CD8-positive, alpha-beta memory T cell (primary cell): ENCODE measurements around the gene ADAM12. TPM values are rescaled to one million over a fixed set of nuclear protein-coding genes. Genes with fewer than 3 reads are reported as not detected.
A peak's percentile ranks its signal among the peaks of the same experiment; 100 is the strongest.

ENCODE experiments used
- CTCF ChIA-PET: fragments of 350-600 bp; sonication (Branson Sonifier 250); formaldehyde crosslinking; loops from one replicate; lab custom pipeline; 2021; ENCODE audit warnings: antibody characterized with exemption; lab: Charles Lee
- POLR2A ChIA-PET: fragments of 350-600 bp; sonication (Branson Sonifier 250); formaldehyde crosslinking; loops from one replicate; lab custom pipeline; 2021; ENCODE audit warnings: antibody characterized with exemption; lab: Charles Lee
- DNase-seq, 5 donors: peaks; one replicate each; pipeline versions ENCODE4 v3.0.0 to v3.0.0-alpha.2; 2020 to 2022; ENCODE audit warnings: mixed read lengths in 1 of 5
- H3K27ac ChIP-seq: one replicate; pipeline ENCODE4 v1.7.0; 2013; ENCODE audit warnings: low read depth, mild to moderate bottlenecking, low read length, moderate library complexity
- H3K27me3 ChIP-seq: 2 replicates; pipeline ENCODE4 v1.7.0; 2013; ENCODE audit warnings: low read length, mild to moderate bottlenecking; ENCODE audit not compliant: insufficient read depth, poor library complexity, severe bottlenecking
- H3K36me3 ChIP-seq: 2 replicates; pipeline ENCODE4 v1.7.0; 2013; ENCODE audit warnings: mild to moderate bottlenecking, low read length, moderate library complexity; ENCODE audit not compliant: insufficient read depth
- H3K4me1 ChIP-seq: 2 replicates; pipeline ENCODE4 v1.7.0; 2013; ENCODE audit warnings: mild to moderate bottlenecking, low read length, moderate library complexity; ENCODE audit not compliant: insufficient read depth
- H3K4me3 ChIP-seq: 2 replicates; pipeline ENCODE4 v1.7.0; 2013; ENCODE audit warnings: mild to moderate bottlenecking, low read length
- H3K9me3 ChIP-seq: 2 replicates; pipeline ENCODE4 v1.7.0; 2013; ENCODE audit warnings: mild to moderate bottlenecking, low read length
- H3K27ac Mint-ChIP-seq, 8 donors: one replicate each; pipeline ENCODE4 v1.8.0; 2020 to 2021; ENCODE audit warnings: mixed read lengths in 8 of 8, mild to moderate bottlenecking in 6 of 8, inconsistent platforms in 3 of 8, moderate library complexity in 3 of 8
- H3K27me3 Mint-ChIP-seq, 2 donors: one replicate each; pipeline ENCODE4 v1.8.0; 2020 to 2021; ENCODE audit warnings: mixed read lengths in 2 of 2, mild to moderate bottlenecking in 1 of 2, moderate library complexity in 1 of 2
- H3K36me3 Mint-ChIP-seq, 3 donors: one replicate each; pipeline ENCODE4 v1.8.0; 2020 to 2021; ENCODE audit warnings: mixed read lengths in 3 of 3, inconsistent platforms in 1 of 3, mild to moderate bottlenecking in 1 of 3
- H3K4me1 Mint-ChIP-seq, 3 donors: one replicate each; pipeline ENCODE4 v1.8.0; 2020 to 2021; ENCODE audit warnings: mixed read lengths in 3 of 3, inconsistent platforms in 1 of 3, mild to moderate bottlenecking in 1 of 3
- H3K4me3 Mint-ChIP-seq, 7 donors: one replicate each; pipeline ENCODE4 v1.8.0; 2020 to 2021; ENCODE audit warnings: mixed read lengths in 7 of 7, mild to moderate bottlenecking in 6 of 7, moderate library complexity in 4 of 7, inconsistent platforms in 2 of 7
- H3K9me3 Mint-ChIP-seq, 5 donors: one replicate each; pipeline ENCODE4 v1.8.0; 2020 to 2022; ENCODE audit warnings: mixed read lengths in 5 of 5, mild to moderate bottlenecking in 3 of 5, moderate library complexity in 2 of 5, inconsistent platforms in 1 of 5
- polyA plus RNA-seq: library from polyadenylated mRNA; unstranded; fragments of 300-500 nt; fragmentation: Illumina TruSeq; gene quantifications from one replicate; pipeline ENCODE4 v1.2.3, GENCODE V29; 2021
- total RNA-seq, 2 experiments: library from RNA; stranded (reverse); gene quantifications; one replicate each; pipeline ENCODE4 v1.2.3, GENCODE V29; 2021

Gene ADAM12
- total and polyA plus RNA-seq, 3 experiments from 2014 or later: 0.11 to 6.4 (median 0.31) TPM

DNA sequence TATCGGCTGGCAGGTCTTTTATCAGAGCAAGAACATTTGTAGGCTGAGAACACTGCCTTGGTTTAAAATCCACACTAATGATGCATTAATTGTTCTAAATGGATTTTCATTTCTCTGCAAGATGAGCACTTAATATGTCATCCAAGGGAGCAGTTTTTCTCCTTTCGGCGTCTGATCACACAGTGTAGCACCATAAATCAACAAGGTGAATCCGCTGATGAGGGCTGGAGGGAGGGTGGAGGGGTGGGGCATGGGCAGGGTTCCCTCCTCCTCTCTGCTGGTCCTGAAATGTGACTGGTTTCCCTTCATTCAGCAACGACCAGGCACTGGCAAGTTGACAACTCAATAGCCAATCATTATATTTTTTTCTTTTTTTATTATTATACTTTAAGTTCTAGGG is 45.6 kb downstream of the ADAM12 start:
- Mint-ChIP-seq H3K9me3 (peaks cover 0 to 13% (median 5%) of the 10 kb centered on the region in 5 donors), H3K4me1 (no peaks in the 10 kb centered on the region), H3K36me3 (no peaks in the 10 kb centered on the region), H3K27ac (no peak overlapping the region), H3K4me3 (no peak overlapping the region), H3K27me3 (peaks cover 0 to 1% of the 10 kb centered on the region in 2 donors)
- H3K36me3 ChIP-seq: no peaks in the 10 kb centered on the region
- DNase-seq: no peak
- ChIA-PET POLR2A (no interaction called here), CTCF (no interaction called here)
- H3K27ac ChIP-seq: no peak overlapping the region
- no peaks in the 10 kb centered on the region for H3K4me1 ChIP-seq
- no peaks in the 10 kb centered on the region for H3K27me3 ChIP-seq
- no peaks in the 10 kb centered on the region for H3K9me3 ChIP-seq
- H3K4me3 ChIP-seq: no peak overlapping the region

DNA sequence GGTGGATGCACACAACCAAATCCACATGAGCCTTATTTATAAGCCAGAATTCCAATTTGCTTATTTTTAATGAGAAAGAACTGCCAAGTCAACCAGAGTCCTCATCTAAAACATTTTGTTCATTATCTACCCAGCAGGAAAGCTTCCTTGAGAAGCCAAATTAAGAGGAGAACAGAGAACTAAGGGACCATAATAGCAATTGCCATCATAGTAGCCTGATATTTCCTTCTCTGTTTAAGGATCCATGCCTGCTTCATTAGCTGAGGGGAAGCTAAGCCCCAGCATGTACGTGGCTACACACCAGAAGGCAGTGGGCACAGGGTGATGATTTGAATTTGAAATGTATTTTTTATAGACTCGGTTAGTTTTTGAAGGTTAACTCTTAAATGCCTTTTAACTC is 46.8 kb downstream of the ADAM12 start:
- Histone ChIP-seq H3K4me1 (no peaks in the 10 kb centered on the region), H3K36me3 (no peaks in the 10 kb centered on the region), H3K27me3 (no peaks in the 10 kb centered on the region), H3K27ac (no peak overlapping the region), H3K4me3 (no peak overlapping the region), H3K9me3 (no peaks in the 10 kb centered on the region)
- Mint-ChIP-seq H3K27me3 (peaks cover 0 to 4% of the 10 kb centered on the region in 2 donors), H3K36me3 (no peaks in the 10 kb centered on the region), H3K4me3 (no peak overlapping the region), H3K9me3 (peaks cover 0 to 13% (median 5%) of the 10 kb centered on the region in 5 donors), H3K27ac (peak overlapping the region in 2 of 8 donors; percentile 26 to 82), H3K4me1 (no peaks in the 10 kb centered on the region)
- no peak for DNase-seq
- ChIA-PET POLR2A (no interaction called here), CTCF (no interaction called here)

GRCh38 chr10:126337251-126337810 is 50.9 kb downstream of the ADAM12 start:
- Histone ChIP-seq H3K4me3 (no peak overlapping the region), H3K27me3 (no peaks in the 10 kb centered on the region), H3K27ac (no peak overlapping the region), H3K4me1 (no peaks in the 10 kb centered on the region), H3K9me3 (no peaks in the 10 kb centered on the region), H3K36me3 (no peaks in the 10 kb centered on the region)
- DNase-seq: no peak
- no peak overlapping the region for H3K27ac Mint-ChIP-seq
- H3K4me1 Mint-ChIP-seq: no peaks in the 10 kb centered on the region
- ChIA-PET CTCF (no interaction called here), POLR2A (no interaction called here)
- peaks cover 0 to 13% (median 1%) of the 10 kb centered on the region in 5 donors for H3K9me3 Mint-ChIP-seq
- peaks cover 0 to 4% of the 10 kb centered on the region in 2 donors for H3K27me3 Mint-ChIP-seq
- H3K4me3 Mint-ChIP-seq: no peak overlapping the region
- H3K36me3 Mint-ChIP-seq: no peaks in the 10 kb centered on the region

GRCh38 chr10:126336801-126337200 is 51.5 kb downstream of the ADAM12 start:
- ChIA-PET CTCF (no interaction called here), POLR2A (no interaction called here)
- Mint-ChIP-seq H3K9me3 (peaks cover 0 to 13% (median under 1%) of the 10 kb centered on the region in 5 donors), H3K4me3 (no peak overlapping the region), H3K4me1 (no peaks in the 10 kb centered on the region), H3K27ac (no peak overlapping the region), H3K36me3 (no peaks in the 10 kb centered on the region), H3K27me3 (peaks cover 0 to 4% of the 10 kb centered on the region in 2 donors)
- DNase-seq: no peak
- no peaks in the 10 kb centered on the region for H3K27me3 ChIP-seq
- no peaks in the 10 kb centered on the region for H3K4me1 ChIP-seq
- no peak overlapping the region for H3K4me3 ChIP-seq
- no peaks in the 10 kb centered on the region for H3K36me3 ChIP-seq
- H3K27ac ChIP-seq: no peak overlapping the region
- H3K9me3 ChIP-seq: no peaks in the 10 kb centered on the region

DNA sequence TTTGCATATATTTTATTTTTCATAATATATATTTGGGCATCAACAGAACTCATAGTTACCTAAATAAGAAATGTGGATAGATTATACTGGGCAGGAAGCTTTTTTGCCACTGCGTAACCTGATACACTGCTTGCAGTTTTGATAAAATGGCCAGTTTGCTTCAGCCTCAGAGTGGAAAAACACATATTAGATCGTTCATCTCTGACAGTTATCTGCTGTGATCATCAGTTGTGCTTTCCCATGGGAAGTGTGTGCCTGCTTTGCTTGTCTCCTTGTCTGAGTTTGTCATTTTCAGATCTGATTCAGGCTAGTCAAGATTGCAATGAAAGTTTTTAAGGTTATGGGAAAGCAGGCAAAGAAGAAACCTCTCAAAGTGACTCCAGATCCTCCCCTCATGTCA is 54.0 kb downstream of the ADAM12 start:
- CTCF ChIA-PET: no interaction called here
- Mint-ChIP-seq H3K9me3 (peaks cover 0 to 5% (median 2%) of the 10 kb centered on the region in 5 donors), H3K4me1 (no peaks in the 10 kb centered on the region), H3K36me3 (no peaks in the 10 kb centered on the region), H3K4me3 (no peak overlapping the region), H3K27me3 (peaks cover 0 to 2% of the 10 kb centered on the region in 2 donors), H3K27ac (peak overlapping the region in 1 of 8 donors; percentile 29)
- H3K27me3 ChIP-seq: no peaks in the 10 kb centered on the region
- no peak overlapping the region for H3K27ac ChIP-seq
- POLR2A ChIA-PET: no interaction called here
- H3K9me3 ChIP-seq: no peaks in the 10 kb centered on the region
- H3K36me3 ChIP-seq: no peaks in the 10 kb centered on the region
- no peak overlapping the region for H3K4me3 ChIP-seq
- H3K4me1 ChIP-seq: no peaks in the 10 kb centered on the region
- DNase-seq: no peak

- no peaks in the 10 kb centered on the region for H3K27me3 ChIP-seq
- DNase-seq: no peak
- no peaks in the 10 kb centered on the region for H3K36me3 ChIP-seq
- no peaks in the 10 kb centered on the region for H3K9me3 ChIP-seq
- no peak overlapping the region for H3K4me3 ChIP-seq
- H3K4me1 Mint-ChIP-seq: no peaks in the 10 kb centered on the region
- no peaks in the 10 kb centered on the region for H3K36me3 Mint-ChIP-seq
- H3K4me3 Mint-ChIP-seq: no peak overlapping the region
- no peaks in the 10 kb centered on the region for H3K4me1 ChIP-seq
- H3K27ac ChIP-seq: no peak overlapping the region
- H3K9me3 Mint-ChIP-seq: peaks cover 0 to 5% (median 0%) of the 10 kb centered on the region in 5 donors
- ChIA-PET CTCF (no interaction called here), POLR2A (no interaction called here)
- H3K27ac Mint-ChIP-seq: no peak overlapping the region
- peaks cover 0 to 2% of the 10 kb centered on the region in 2 donors for H3K27me3 Mint-ChIP-seq
Measured at GRCh38 chr10:126332576-126332975, 55.7 kb downstream of the ADAM12 start.

DNA sequence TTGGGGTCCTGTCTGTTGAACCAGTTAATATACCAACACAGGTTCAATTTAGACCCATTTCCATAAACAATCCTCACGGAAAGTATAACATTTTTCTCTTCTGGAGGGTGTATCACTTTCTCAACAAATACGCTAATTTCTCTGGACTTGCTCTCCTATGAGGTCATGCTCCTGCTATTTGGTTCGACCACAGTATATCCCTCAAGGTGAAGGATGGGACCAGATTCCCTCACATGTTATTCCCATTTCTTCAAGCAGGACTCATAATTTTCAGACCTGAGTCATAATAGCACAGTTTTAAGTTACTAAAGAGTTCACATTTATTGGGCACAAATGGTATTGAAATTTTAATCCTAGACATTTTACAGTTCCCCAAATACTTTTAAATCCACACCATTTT is 57.2 kb downstream of the ADAM12 start:
- H3K27me3 ChIP-seq: no peaks in the 10 kb centered on the region
- CTCF ChIA-PET: no interaction called here
- H3K27ac ChIP-seq: no peak overlapping the region
- no peaks in the 10 kb centered on the region for H3K4me1 Mint-ChIP-seq
- H3K36me3 Mint-ChIP-seq: no peaks in the 10 kb centered on the region
- no peaks in the 10 kb centered on the region for H3K9me3 ChIP-seq
- no peaks in the 10 kb centered on the region for H3K36me3 ChIP-seq
- no peak overlapping the region for H3K27ac Mint-ChIP-seq
- H3K4me3 ChIP-seq: no peak overlapping the region
- peaks cover 0 to 4% of the 10 kb centered on the region in 2 donors for H3K27me3 Mint-ChIP-seq
- no peaks in the 10 kb centered on the region for H3K4me1 ChIP-seq
- no peak for DNase-seq
- POLR2A ChIA-PET: no interaction called here
- peaks cover 0 to 6% (median 0%) of the 10 kb centered on the region in 5 donors for H3K9me3 Mint-ChIP-seq
- H3K4me3 Mint-ChIP-seq: no peak overlapping the region

- H3K4me1 Mint-ChIP-seq: no peaks in the 10 kb centered on the region
- H3K9me3 Mint-ChIP-seq: peaks cover 0 to 5% (median 0%) of the 10 kb centered on the region in 5 donors
Measured at GRCh38 chr10:126324826-126325225, 63.5 kb downstream of the ADAM12 start.

More at GRCh38 chr10:126324826-126325225, 63.5 kb downstream of the ADAM12 start:
- no peak overlapping the region for H3K4me3 ChIP-seq
- ChIA-PET POLR2A (no interaction called here), CTCF (no interaction called here)
- Mint-ChIP-seq H3K36me3 (no peaks in the 10 kb centered on the region), H3K27ac (peak overlapping the region in 1 of 8 donors; percentile 58), H3K27me3 (peaks cover 0 to 4% of the 10 kb centered on the region in 2 donors), H3K4me3 (no peak overlapping the region)
- H3K27ac ChIP-seq: no peak overlapping the region
- H3K27me3 ChIP-seq: no peaks in the 10 kb centered on the region
- no peaks in the 10 kb centered on the region for H3K36me3 ChIP-seq
- H3K9me3 ChIP-seq: no peaks in the 10 kb centered on the region
- no peaks in the 10 kb centered on the region for H3K4me1 ChIP-seq
- no peak for DNase-seq
